Measurements from ENCODE around the gene OR52H1.

Gene OR52H1

GRCh38 chr11:5531053-5531831 is 17.1 kb downstream of the OR52H1 start:
- no peak for DNase-seq (ENCODE audit: low spot score)

GRCh38 chr11:5528495-5528894 is 19.8 kb downstream of the OR52H1 start:
- no peak for DNase-seq (ENCODE audit: low spot score)

GRCh38 chr11:5527716-5528115 is 20.6 kb downstream of the OR52H1 start:
- no peak for DNase-seq (ENCODE audit: low spot score)

GRCh38 chr11:5524756-5525155 is 23.6 kb downstream of the OR52H1 start:
- DNase-seq (ENCODE audit: low spot score), result no peak

- no peak for DNase-seq (ENCODE audit: low spot score)
Observed at GRCh38 chr11:5522308-5522707, 26.0 kb downstream of the OR52H1 start.

- no peak for DNase-seq (ENCODE audit: low spot score)
Observed at GRCh38 chr11:5521540-5521939, 26.8 kb downstream of the OR52H1 start.

GRCh38 chr11:5516599-5516998 is 31.7 kb downstream of the OR52H1 start, which contains the start of gene UBQLNL:
UBQLNL (minus strand) TSS chr11:5516699; CDS start chr11:5516441, 258 bp downstream.
- DNase-seq (ENCODE audit: low spot score), result no peak

GRCh38 chr11:5514841-5515240 is 33.5 kb downstream of the OR52H1 start:
- no peak for DNase-seq (ENCODE audit: low spot score)

GRCh38 chr11:5509803-5510202 is 38.5 kb downstream of the OR52H1 start, which contains the start of gene UBQLN3:
UBQLN3 (minus strand) TSS chr11:5509957; CDS start chr11:5509558, 399 bp downstream.
- no peak for DNase-seq (ENCODE audit: low spot score)

GRCh38 chr11:5508605-5509004 is 39.7 kb downstream of the OR52H1 start:
- no peak for DNase-seq (ENCODE audit: low spot score)

- peak; percentile 9 for DNase-seq (ENCODE audit: low spot score)
Observed at GRCh38 chr11:5507933-5508305, 40.4 kb downstream of the OR52H1 start.

GRCh38 chr11:5507177-5507932 is 41.0 kb downstream of the OR52H1 start:
- no peak for DNase-seq (ENCODE audit: low spot score)

GRCh38 chr11:5505363-5506048 is 42.8 kb downstream of the OR52H1 start:
- DNase-seq (ENCODE audit: low spot score), result no peak

- DNase-seq (ENCODE audit: low spot score), result no peak
Observed at GRCh38 chr11:5504403-5504921, 43.9 kb downstream of the OR52H1 start.

GRCh38 chr11:5500393-5500801 is 47.9 kb downstream of the OR52H1 start:
- no peak for DNase-seq (ENCODE audit: low spot score)

GRCh38 chr11:5499671-5500070 is 48.7 kb downstream of the OR52H1 start:
- DNase-seq (ENCODE audit: low spot score), result peak; percentile 77
